Hepatocyte (in vitro differentiated cells): ENCODE measurements around the gene SNAPIN. TPM values are rescaled to one million over a fixed set of nuclear protein-coding genes. Genes with fewer than 3 reads are reported as not detected.
A peak's percentile ranks its signal among the peaks of the same experiment; 100 is the strongest.

Experiments used
- DNase-seq: peaks from one replicate; pipeline ENCODE4 v3.0.0-alpha.2; 2016; ENCODE audit warnings: low spot score
- H2AFZ ChIP-seq: fragments of 200-600 bp; sonication (generic); 2 replicates; pipeline ENCODE4 v1.6.0; 2016; ENCODE audit warnings: antibody characterized with exemption, mild to moderate bottlenecking
- H3K27ac ChIP-seq: fragments of 200-600 bp; sonication (generic); 2 replicates; pipeline ENCODE4 v1.5.1; 2016; ENCODE audit warnings: mild to moderate bottlenecking
- H3K27me3 ChIP-seq: fragments of 200-600 bp; sonication (generic); 2 replicates; pipeline ENCODE4 v1.6.1; 2016
- H3K36me3 ChIP-seq: fragments of 200-600 bp; sonication (generic); replicated peaks from 2 replicates; pipeline ENCODE4 v1.5.1; 2016; ENCODE audit warnings: low read depth; ENCODE audit not compliant: insufficient read depth
- H3K4me1 ChIP-seq: fragments of 200-600 bp; sonication (generic); 2 replicates; pipeline ENCODE4 v1.5.1; 2016; ENCODE audit warnings: mild to moderate bottlenecking, moderate library complexity; ENCODE audit not compliant: insufficient read depth
- H3K4me2 ChIP-seq: fragments of 200-600 bp; sonication (generic); 2 replicates; pipeline ENCODE4 v1.6.0; 2016
- H3K4me3 ChIP-seq: fragments of 200-600 bp; sonication (generic); 2 replicates; pipeline ENCODE4 v1.5.1; 2016; ENCODE audit warnings: mild to moderate bottlenecking
- H3K79me2 ChIP-seq: fragments of 200-600 bp; sonication (generic); 2 replicates; pipeline ENCODE4 v1.6.0; 2017; ENCODE audit warnings: mild to moderate bottlenecking
- H3K9me2 ChIP-seq: fragments of 200-600 bp; sonication (generic); replicated peaks from 2 replicates; pipeline ENCODE4 v1.6.0; 2017; ENCODE audit warnings: mild to moderate bottlenecking; ENCODE audit not compliant: insufficient read depth
- H3K9me3 ChIP-seq: fragments of 200-600 bp; sonication (generic); 2 replicates; pipeline ENCODE4 v1.5.1; 2016; ENCODE audit warnings: low read depth, mild to moderate bottlenecking
- H4K20me1 ChIP-seq: fragments of 200-600 bp; sonication (generic); 2 replicates; pipeline ENCODE4 v1.6.0; 2016; ENCODE audit warnings: mild to moderate bottlenecking; ENCODE audit not compliant: insufficient read depth, poor library complexity, severe bottlenecking
- CTCF ChIP-seq: fragments of 200-600 bp; sonication (generic); IDR thresholded peaks from 2 replicates; pipeline ENCODE4 v1.5.1; 2016; ENCODE audit warnings: antibody characterized with exemption, mild to moderate bottlenecking; ENCODE audit not compliant: poor library complexity
- EZH2 ChIP-seq: fragments of 200-600 bp; sonication (generic); IDR thresholded peaks from 2 replicates; pipeline ENCODE4 v1.6.1; 2016; ENCODE audit warnings: antibody characterized with exemption, mild to moderate bottlenecking, borderline replicate concordance
- EZH2phosphoT487 ChIP-seq: fragments of 200-600 bp; sonication (generic); IDR thresholded peaks from one replicate; pipeline ENCODE4 v1.6.1; 2018; ENCODE audit warnings: antibody characterized with exemption, mild to moderate bottlenecking, low read depth, moderate library complexity; ENCODE audit not compliant: unreplicated experiment, severe bottlenecking
- WGBS: methylation state at CpG from one replicate; pipeline ENCODE4 v1.1.6; 2016; ENCODE audit warnings: low lambda C conversion rate; ENCODE audit errors: missing lambda C conversion rate; 5-methylcytosine and 5-hydroxymethylcytosine counted together
- polyA plus RNA-seq: library from polyadenylated mRNA; unstranded; fragments of >200 nt; fragmentation: Nextera tagmentation; extraction: Ambion mirVana; gene quantifications from 2 replicates; pipeline ENCODE4 v1.2.1, GENCODE V29; 2016
- total RNA-seq: library from RNA; depleted of rRNA; stranded (reverse); fragments of >200 nt; gene quantifications from 2 replicates; pipeline ENCODE4 v1.2.3, GENCODE V29; 2014

The SNAPIN gene
- total and polyA plus RNA-seq, 2 experiments from 2014 or later = 41.4 to 63.2 TPM

- Histone ChIP-seq H3K4me2 (no peak overlapping the region), H3K9me3 (no peaks in the 10 kb centered on the region), H3K4me1 (peaks cover 19% of the 10 kb centered on the region), H3K4me3 (no peak overlapping the region), H4K20me1 (no peaks in the 10 kb centered on the region), H3K79me2 (peaks cover 21% of the 10 kb centered on the region), H3K9me2 (no peaks in the 10 kb centered on the region), H3K27me3 (peaks cover 8% of the 10 kb centered on the region), H3K27ac (no peak overlapping the region), H3K36me3 (no peaks in the 10 kb centered on the region), H2AFZ (no peak overlapping the region)
- WGBS = 95% methylated on average over 2 of the region's 2 CpGs
- DNase-seq = no peak
- no peak for TF ChIP-seq EZH2phosphoT487
- no peak for TF ChIP-seq EZH2
- no peak for TF ChIP-seq CTCF
Measured at GRCh38 chr1:153673511-153673910, 15.0 kb downstream of the SNAPIN start.

- DNase-seq = peak; percentile 70
- Histone ChIP-seq H3K4me3 (peak overlapping the region; percentile 52), H3K36me3 (no peaks in the 10 kb centered on the region), H3K79me2 (no peaks in the 10 kb centered on the region), H3K27ac (no peak overlapping the region), H4K20me1 (no peaks in the 10 kb centered on the region), H3K9me3 (no peaks in the 10 kb centered on the region), H3K4me1 (peaks cover 17% of the 10 kb centered on the region), H2AFZ (peak overlapping the region; percentile 74), H3K9me2 (no peaks in the 10 kb centered on the region), H3K27me3 (peaks cover 42% of the 10 kb centered on the region), H3K4me2 (peak overlapping the region; percentile 99)
- TF ChIP-seq CTCF = peak; percentile 85
- TF ChIP-seq EZH2phosphoT487 = no peak
- TF ChIP-seq EZH2 = peak; percentile 24
- 7% methylated on average over 29 of the region's 29 CpGs for WGBS
Measured at GRCh38 chr1:153677718-153678518, 19.4 kb downstream of the SNAPIN start.

GRCh38 chr1:153678519-153679336 lies 20.2 kb downstream of the SNAPIN start, which contains the start of gene NPR1:
Gene NPR1 (plus strand): TSS chr1:153678688. CDS start chr1:153679109, 421 bp downstream.
- 1% methylated on average over 69 of the region's 78 CpGs for WGBS
- peak; percentile 60 for DNase-seq
- Histone ChIP-seq H2AFZ (peak within 1 kb of the TSS; percentile 74), H3K36me3 (no peaks in the 10 kb centered on the region), H3K4me3 (peak within 1 kb of the TSS; percentile 52), H3K4me2 (peak within 1 kb of the TSS; percentile 99), H3K9me3 (no peaks in the 10 kb centered on the region), H3K27ac (no peak within 1 kb of the TSS), H4K20me1 (no peaks in the 10 kb centered on the region), H3K9me2 (no peaks in the 10 kb centered on the region), H3K79me2 (no peaks in the 10 kb centered on the region), H3K27me3 (peaks cover 42% of the 10 kb centered on the region), H3K4me1 (peaks cover 17% of the 10 kb centered on the region)
- no peak for TF ChIP-seq EZH2
